GM23338 (cell line): ENCODE results near the gene NT5M. TPM values are rescaled to one million over a fixed set of nuclear protein-coding genes. Genes with fewer than 3 reads are reported as not detected.

ENCODE experiments used
- ATAC-seq: fragments of 200-7000 bp; cut with Tn5 transposase; 3 replicates; pipeline ENCODE4 v1.9.1; 2020
- DNase-seq: peaks from one replicate; pipeline ENCODE4 v3.0.0-alpha.2; 2015; ENCODE audit warnings: low spot score
- H2AFZ ChIP-seq: fragments of 200-600 bp; sonication (generic); 2 replicates; pipeline ENCODE4 v1.8.0; 2016; ENCODE audit warnings: antibody characterized with exemption, mild to moderate bottlenecking, moderate library complexity
- H3F3A ChIP-seq: fragments of 200-600 bp; sonication (generic); replicated peaks from 2 replicates; pipeline ENCODE4 v1.8.0; 2017; ENCODE audit warnings: antibody characterized with exemption, mixed run types, low read depth
- H3K27ac ChIP-seq: fragments of 200-600 bp; sonication (generic); 2 replicates; pipeline ENCODE4 v1.6.1; 2016; ENCODE audit warnings: low read depth
- H3K27me3 ChIP-seq: fragments of 200-600 bp; sonication (generic); 2 replicates; pipeline ENCODE4 v1.8.0; 2016; ENCODE audit warnings: mild to moderate bottlenecking, mixed run types, moderate library complexity; ENCODE audit not compliant: insufficient read depth
- H3K36me3 ChIP-seq: fragments of 200-600 bp; sonication (generic); 2 replicates; pipeline ENCODE4 v1.8.0; 2016; ENCODE audit warnings: mild to moderate bottlenecking; ENCODE audit not compliant: insufficient read depth
- H3K4me1 ChIP-seq: fragments of 200-600 bp; sonication (generic); 2 replicates; pipeline ENCODE4 v1.8.0; 2016; ENCODE audit warnings: mild to moderate bottlenecking, moderate library complexity; ENCODE audit not compliant: insufficient read depth
- H3K4me2 ChIP-seq: fragments of 200-600 bp; sonication (generic); 2 replicates; pipeline ENCODE4 v1.7.1; 2017; ENCODE audit warnings: mixed run types
- H3K4me3 ChIP-seq: fragments of 200-600 bp; sonication (generic); 2 replicates; pipeline ENCODE4 v1.6.1; 2016; ENCODE audit warnings: mixed run types
- H3K79me2 ChIP-seq: fragments of 200-600 bp; sonication (generic); replicated peaks from 2 replicates; pipeline ENCODE4 v1.8.0; 2017; ENCODE audit warnings: mild to moderate bottlenecking; ENCODE audit not compliant: insufficient read depth
- H3K9me2 ChIP-seq: fragments of 200-600 bp; sonication (generic); 2 replicates; pipeline ENCODE4 v1.8.0; 2017; ENCODE audit not compliant: insufficient read depth
- H4K20me1 ChIP-seq: fragments of 200-600 bp; sonication (generic); replicated peaks from 2 replicates; pipeline ENCODE4 v1.8.0; 2017; ENCODE audit warnings: mild to moderate bottlenecking; ENCODE audit not compliant: insufficient read depth
- H3K27ac Mint-ChIP-seq: 2 replicates; pipeline ENCODE4 v1.8.0; 2020; ENCODE audit warnings: inconsistent platforms, mild to moderate bottlenecking, moderate library complexity, mixed read lengths
- H3K27me3 Mint-ChIP-seq: 3 replicates; pipeline ENCODE4 v1.8.0; 2022; ENCODE audit warnings: low read depth, mild to moderate bottlenecking, moderate library complexity, mixed read lengths, inconsistent platforms; ENCODE audit not compliant: insufficient read depth, poor library complexity
- H3K36me3 Mint-ChIP-seq: 3 replicates; pipeline ENCODE4 v1.8.0; 2021; ENCODE audit warnings: low read depth, mild to moderate bottlenecking, inconsistent platforms, moderate library complexity, mixed read lengths
- H3K4me1 Mint-ChIP-seq: 3 replicates; pipeline ENCODE4 v1.8.0; 2020; ENCODE audit warnings: mild to moderate bottlenecking, inconsistent platforms, mixed read lengths
- H3K4me3 Mint-ChIP-seq: 3 replicates; pipeline ENCODE4 v1.8.0; 2021; ENCODE audit warnings: moderate library complexity, mild to moderate bottlenecking, inconsistent platforms, mixed read lengths
- H3K9me3 Mint-ChIP-seq: 3 replicates; pipeline ENCODE4 v1.8.0; 2020; ENCODE audit warnings: moderate library complexity, mild to moderate bottlenecking, inconsistent platforms, mixed read lengths
- CREB1 ChIP-seq: fragments of 250-450 bp; sonication (Bioruptor Pico); IDR thresholded peaks from 2 replicates; pipeline ENCODE4 v1.5.0; 2020; ENCODE audit warnings: low read depth, mild to moderate bottlenecking, moderate library complexity
- CTCF ChIP-seq, 2 experiments: fragments of 200-600 bp in 1 of 2; sonication (generic) in 1 of 2; conservative IDR thresholded peaks; 2 replicates each; pipeline versions ENCODE4 v1.5.1 to v1.6.1; 2016 to 2017; ENCODE audit warnings: antibody characterized with exemption in 2 of 2, low read depth in 2 of 2, mild to moderate bottlenecking in 2 of 2, moderate library complexity in 1 of 2
- ETS1 ChIP-seq: IDR thresholded peaks from 2 replicates; pipeline ENCODE4 v1.6.1; 2016; ENCODE audit warnings: antibody characterized with exemption
- EZH2 ChIP-seq: fragments of 200-600 bp; sonication (generic); IDR thresholded peaks from one replicate; pipeline ENCODE4 v1.8.0; 2017; ENCODE audit warnings: antibody characterized with exemption, mild to moderate bottlenecking, low read depth; ENCODE audit not compliant: unreplicated experiment
- EZH2phosphoT487 ChIP-seq: fragments of 200-600 bp; sonication (generic); IDR thresholded peaks from one replicate; pipeline ENCODE4 v1.8.1; 2018; ENCODE audit warnings: antibody characterized with exemption; ENCODE audit not compliant: unreplicated experiment
- JUNB ChIP-seq: IDR thresholded peaks from one replicate; pipeline ENCODE4 v1.6.1; 2016; ENCODE audit warnings: antibody characterized with exemption; ENCODE audit not compliant: unreplicated experiment
- NANOG ChIP-seq: IDR thresholded peaks from 2 replicates; pipeline ENCODE4 v1.6.1; 2016; ENCODE audit warnings: antibody characterized with exemption, borderline replicate concordance
- POLR2AphosphoS5 ChIP-seq: IDR thresholded peaks from 2 replicates; pipeline ENCODE4 v1.6.1; 2016; ENCODE audit warnings: antibody characterized with exemption, low read depth
- REST ChIP-seq: IDR thresholded peaks from one replicate; pipeline ENCODE4 v1.6.1; 2018; ENCODE audit warnings: antibody characterized with exemption; ENCODE audit not compliant: unreplicated experiment
- STAT1 ChIP-seq: IDR thresholded peaks from one replicate; pipeline ENCODE4 v1.6.1; 2016; ENCODE audit warnings: antibody characterized with exemption; ENCODE audit not compliant: unreplicated experiment
- ZNF114 ChIP-seq: fragments of 250-450 bp; sonication (Bioruptor Pico); IDR thresholded peaks from 2 replicates; pipeline ENCODE4 v1.5.0; 2020; ENCODE audit warnings: mild to moderate bottlenecking, moderate library complexity
- ZNF331 ChIP-seq: fragments of 250-450 bp; sonication (Bioruptor Pico); IDR thresholded peaks from 2 replicates; pipeline ENCODE4 v1.5.0; 2020; ENCODE audit warnings: low read depth, mild to moderate bottlenecking, moderate library complexity
- ZNF462 ChIP-seq: fragments of 250-450 bp; sonication (Bioruptor Pico); IDR thresholded peaks from 2 replicates; pipeline ENCODE4 v1.5.0; 2020; ENCODE audit warnings: mild to moderate bottlenecking, moderate library complexity
- polyA plus RNA-seq: library from polyadenylated mRNA; unstranded; fragments of >200 nt; fragmentation: Nextera tagmentation; extraction: Ambion mirVana; gene quantifications from 2 replicates; pipeline ENCODE4 v1.2.1, GENCODE V29; 2016
- total RNA-seq: library from RNA; depleted of rRNA; stranded (reverse); fragments of >200 nt; shearing (Covaris generic); gene quantifications from 2 replicates; pipeline ENCODE4 v1.2.3, GENCODE V29; 2014

Gene NT5M
- total and polyA plus RNA-seq, 2 experiments from 2014 or later = 6.0 to 10.6 TPM

DNA sequence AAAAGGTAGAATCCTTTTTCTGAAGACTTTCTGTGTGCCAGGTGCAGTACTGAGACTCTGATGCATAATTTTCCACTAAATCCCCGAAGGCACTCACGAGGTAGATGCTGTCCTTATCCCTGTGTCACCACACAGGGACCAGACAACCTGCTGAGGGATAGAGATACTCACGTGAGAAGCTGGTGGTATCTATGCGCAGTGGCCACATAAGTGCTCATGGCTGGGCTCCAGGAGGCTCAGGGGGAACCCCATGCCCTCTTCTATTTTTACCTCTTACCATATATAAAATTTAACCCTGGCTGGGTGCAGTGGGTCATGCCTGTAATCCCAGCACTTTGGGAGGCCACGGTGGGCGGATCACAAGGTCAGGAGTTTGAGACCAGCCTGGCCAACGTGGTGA lies 38.3 kb downstream of the NT5M start:
- H3K27me3 Mint-ChIP-seq = peaks cover 2% of the 10 kb centered on the region
- no peaks in the 10 kb centered on the region for H3K4me1 ChIP-seq

More for the DNA sequence above, 38.3 kb downstream of the NT5M start:
- no peak overlapping the region for H3K4me2 ChIP-seq
- Mint-ChIP-seq H3K36me3 (no peaks in the 10 kb centered on the region; the same call in 2 of the 3 replicates), H3K9me3 (no peaks in the 10 kb centered on the region), H3K4me1 (no peaks in the 10 kb centered on the region), H3K4me3 (no peak overlapping the region), H3K27ac (no peak overlapping the region)
- H2AFZ ChIP-seq = no peak overlapping the region
- DNase-seq = no peak
- no peak for ATAC-seq
- H3K9me2 ChIP-seq = no peaks in the 10 kb centered on the region
- H3K27me3 ChIP-seq = no peaks in the 10 kb centered on the region
- no peaks in the 10 kb centered on the region for H3K36me3 ChIP-seq
- no peaks in the 10 kb centered on the region for H3K79me2 ChIP-seq
- H3F3A ChIP-seq = no peaks in the 10 kb centered on the region
- no peak overlapping the region for H3K4me3 ChIP-seq
- H3K27ac ChIP-seq = no peak overlapping the region
- H4K20me1 ChIP-seq = no peaks in the 10 kb centered on the region
- TF ChIP-seq EZH2phosphoT487 (no peak), ZNF462 (CRISPR knock-in tag) (no peak), REST (no peak), ZNF114 (no peak), STAT1 (no peak), EZH2 (no peak), JUNB (no peak), NANOG (no peak), CREB1 (CRISPR knock-in tag) (no peak), ETS1 (no peak), POLR2AphosphoS5 (no peak), CTCF (conservative IDR thresholded peaks at IDR 0.05; ENCODE audit: low read depth in 2 of 2) (no peak), ZNF331 (no peak)
